K562 (cell line): ENCODE measurements around the gene PGS1. TPM values are rescaled to one million over a fixed set of nuclear protein-coding genes. Genes with fewer than 3 reads are reported as not detected.

Source experiments
- ATAC-seq: fragments of 200-7000 bp; cut with Tn5 transposase; 3 replicates; pipeline ENCODE4 v1.9.1; 2020; ENCODE audit warnings: moderate library complexity
- BruUV-seq: library from RNA; stranded (reverse); fragments of 400-500 nt; replicated peaks from 2 replicates; lab custom pipeline; 2021; lab: Mats Ljungman, UMichigan
- CTCF ChIA-PET: fragments of 300-600 bp; formaldehyde crosslinking; extraction: SDS; loops from one replicate; lab custom pipeline; 2021; ENCODE audit warnings: low intra/inter-chr PET ratio; lab: Yijun Ruan, JAX
- POLR2A ChIA-PET: fragments of 300-600, 350-650 bp; sonication (Branson Sonifier 250); formaldehyde crosslinking; extraction: SDS; loops from one replicate; lab custom pipeline; 2021; ENCODE audit warnings: antibody characterized with exemption, inconsistent platforms; lab: Yijun Ruan, JAX
- DNase-seq, 4 experiments: peaks; one replicate each; pipeline versions ENCODE4 v3.0.0 to v3.0.0-alpha.2; 2011 to 2018; ENCODE audit warnings: low spot score in 3 of 4, mixed read lengths in 3 of 4; ENCODE audit errors: extremely low read depth in 1 of 4
- FAIRE-seq: peaks from 2 replicates; lab custom pipeline; 2011; peaks lifted over from hg19 to GRCh38; lab: Jason Lieb, UNC
- H2AFZ ChIP-seq: 2 replicates; pipeline ENCODE4 v1.6.0; 2011; ENCODE audit warnings: low read depth, low read length, control low read depth, inconsistent platforms
- H3K27ac ChIP-seq: fragments of 200-600 bp; 3 replicates; pipeline ENCODE4 v1.8.0; 2011; ENCODE audit warnings: low read depth, mild to moderate bottlenecking, control low read depth, inconsistent platforms, low read length, moderate library complexity, mixed read lengths; ENCODE audit errors: extremely low read depth
- H3K27me3 ChIP-seq, 2 experiments: fragments of 300-600 bp in 1 of 2; 2 replicates in 1 of 2; 3 replicates in 1 of 2; pipeline versions ENCODE4 v1.6.0 to v1.8.0; 2011; ENCODE audit warnings: inconsistent platforms in 2 of 2, low read length in 2 of 2, mild to moderate bottlenecking in 1 of 2, mixed read lengths in 1 of 2, moderate library complexity in 1 of 2; ENCODE audit not compliant: control insufficient read depth in 2 of 2, insufficient read depth in 2 of 2
- H3K36me3 ChIP-seq: fragments of 300-600 bp; 3 replicates; pipeline ENCODE4 v1.8.0; 2011; ENCODE audit warnings: mild to moderate bottlenecking, low read length, inconsistent platforms; ENCODE audit not compliant: control insufficient read depth, insufficient read depth
- H3K4me1 ChIP-seq, 2 experiments: fragments of 200-600 bp in 1 of 2; replicated peaks in 1 of 2; 2 replicates in 1 of 2; 3 replicates in 1 of 2; pipeline versions ENCODE4 v1.5.1 to v1.8.0; 2011; ENCODE audit warnings: inconsistent platforms in 2 of 2, low read length in 2 of 2, mild to moderate bottlenecking in 1 of 2, mixed read lengths in 1 of 2, moderate library complexity in 1 of 2; ENCODE audit not compliant: control insufficient read depth in 2 of 2, insufficient read depth in 2 of 2
- H3K4me2 ChIP-seq: 2 replicates; pipeline ENCODE4 v1.6.1; 2011; ENCODE audit warnings: low read length, control low read depth, inconsistent platforms, mixed read lengths; ENCODE audit not compliant: insufficient read depth
- H3K4me3 ChIP-seq: fragments of 200-600 bp; sonication (generic), shearing (Covaris generic); 2 replicates; pipeline ENCODE4 v1.5.1; 2016; ENCODE audit warnings: control low read depth, inconsistent platforms
- H3K79me2 ChIP-seq: fragments of 200-600 bp; 3 replicates; pipeline ENCODE4 v1.8.0; 2011; ENCODE audit warnings: low read length, inconsistent platforms; ENCODE audit not compliant: control insufficient read depth, insufficient read depth
- H3K9ac ChIP-seq, 2 experiments: 2 replicates each; pipeline versions ENCODE4 v1.6.0 to v1.6.1; 2011; ENCODE audit warnings: low read depth in 2 of 2, low read length in 2 of 2, control low read depth in 1 of 2, inconsistent platforms in 1 of 2, mild to moderate bottlenecking in 1 of 2, mixed read lengths in 1 of 2; ENCODE audit not compliant: insufficient read depth in 1 of 2
- H3K9me1 ChIP-seq: one replicate; pipeline ENCODE4 v1.6.0; 2011; ENCODE audit warnings: inconsistent platforms, mild to moderate bottlenecking, low read length, moderate library complexity; ENCODE audit not compliant: control insufficient read depth, insufficient read depth
- H3K9me3 ChIP-seq: replicated peaks from 2 replicates; pipeline ENCODE4 v1.5.1; 2011; ENCODE audit warnings: low read depth, low read length, inconsistent platforms; ENCODE audit not compliant: control insufficient read depth, insufficient read depth
- H4K20me1 ChIP-seq: replicated peaks from 2 replicates; pipeline ENCODE4 v1.6.1; 2011; ENCODE audit warnings: low read length, inconsistent platforms, mixed read lengths; ENCODE audit not compliant: control insufficient read depth, insufficient read depth
- FOXP4 ChIP-seq: sonication (generic); formaldehyde crosslinking; IDR thresholded peaks from 2 replicates; pipeline ENCODE4 v1.8.0; 2022; ENCODE audit warnings: mild to moderate bottlenecking, missing genetic modification reagents, borderline replicate concordance
- ZBTB11 ChIP-seq, 3 experiments: fragments of 200-800 bp in 1 of 3; fragments of 250-450 bp in 1 of 3; fragments of 450-650 bp in 1 of 3; sonication (Bioruptor Pico) in 1 of 3; sonication (Bioruptor generic) in 1 of 3; formaldehyde crosslinking in 1 of 3; IDR thresholded peaks; 2 replicates each; pipeline versions ENCODE4 v1.6.1 to v1.8.0; 2016 to 2022; ENCODE audit warnings: mild to moderate bottlenecking in 2 of 3, missing genetic modification characterization in 2 of 3, missing compliant biosample characterization in 1 of 3, moderate library complexity in 1 of 3
- WGBS: fragments of 100-300 bp; shearing (Covaris generic); methylation state at CpG from one replicate; pipeline ENCODE4 v1.1.6; 2016; ENCODE audit warnings: low coverage, mixed read lengths; ENCODE audit not compliant: insufficient coverage; ENCODE audit errors: missing lambda C conversion rate; 5-methylcytosine and 5-hydroxymethylcytosine counted together
- in situ Hi-C: fragments of 300-500 bp; cut with MboI; formaldehyde crosslinking; loops from 4 replicates; pipeline ENCODE4 v1.15.0; 2018; ENCODE audit warnings: inconsistent platforms, mixed read lengths
- intact Hi-C: fragments of 100-400 bp; cut with micrococcal nuclease; formaldehyde crosslinking; loops from 2 replicates; pipeline ENCODE4 v1.14.2; 2022
- polyA plus RNA-seq, 8 experiments: library from polyadenylated mRNA; depleted of rRNA in 4 of 8; stranded (reverse) in 5 of 8; unstranded in 3 of 8; fragments of >200 nt; fragmentation: Nextera tagmentation in 2 of 8; fragmentation: Illumina TruSeq in 1 of 8; extraction: Ambion mirVana in 2 of 8; extraction: Trizol in 1 of 8; gene quantifications; 2 replicates each; pipeline versions ENCODE4 v1.2.1 to v1.2.3, GENCODE V29; 2011 to 2014; ENCODE audit warnings: inconsistent platforms in 1 of 8, missing spikeins in 1 of 8
- total RNA-seq, 7 experiments: library from RNA; depleted of rRNA in 6 of 7; stranded (reverse); fragments of >200 nt in 6 of 7; fragmentation: Illumina TruSeq in 2 of 7; extraction: Trizol in 2 of 7; gene quantifications; 2 replicates each; pipeline versions ENCODE4 v1.2.1 to v1.2.3, GENCODE V29; 2011 to 2021; ENCODE audit warnings: low replicate concordance in 1 of 7

The PGS1 gene
- total and polyA plus RNA-seq, 9 of the 15 experiments (the other 6 are each of a cell fraction or from before 2014, with no cell fraction given), result 1.3 to 39.4 (median 22.3) TPM

GRCh38 chr17:78384479-78385175 lies 6.2 kb downstream of the PGS1 start:
- ChIA-PET CTCF (no interaction called here), POLR2A (interaction anchor here (1.0 kb wide), 1 partner anchor 17 kb away, joined by 3 read pairs; no protein-coding TSS in a partner anchor)
- no peaks in the 10 kb centered on the region for H3K27me3 ChIP-seq
- H3K9ac ChIP-seq, result peak overlapping the region in 1 of 2 experiments; percentile 26; a peak in 1 of 4 replicates
- 94% methylated on average over 22 of the region's 23 CpGs for WGBS
- BruUV-seq, result no TSS peak
- H3K4me2 ChIP-seq, result no peak overlapping the region
- H3K4me1 ChIP-seq, result peaks cover 31 to 32% of the 10 kb centered on the region in 2 experiments
- no peak overlapping the region for H2AFZ ChIP-seq
- FAIRE-seq, result no peak
- H3K9me3 ChIP-seq, result no peaks in the 10 kb centered on the region
- in situ Hi-C loops (no loop called here), intact Hi-C loops (no loop called here)
- H3K36me3 ChIP-seq, result peaks cover 41% of the 10 kb centered on the region; the same call in 2 of the 3 replicates
- H3K79me2 ChIP-seq, result peaks cover 93% of the 10 kb centered on the region
- peaks cover 32% of the 10 kb centered on the region for H4K20me1 ChIP-seq
- DNase-seq, result no peak
- H3K4me3 ChIP-seq, result no peak overlapping the region
- no peak overlapping the region for H3K27ac ChIP-seq
- peaks cover 8% of the 10 kb centered on the region for H3K9me1 ChIP-seq
- no peak for ATAC-seq
- TF ChIP-seq ZBTB11 (CRISPR knock-in tag; IDR thresholded peaks at IDR 0.05) (no peak), FOXP4 (CRISPR knock-in tag) (no peak)
